ENCODE data around the gene ABHD16B.

Gene ABHD16B

GRCh38 chr20:63861365-63861934 is at the start of gene ABHD16B:
ABHD16B (plus strand) TSS chr20:63861498; CDS start chr20:63861541, 43 bp downstream.
- no peak for DNase-seq (ENCODE audit: low read depth in 2 of 2)
- H3K4me3 ChIP-seq (replicated peaks in 1 of 2; ENCODE audit: low read depth in 2 of 2, low read length in 2 of 2): no peak within 1 kb of the TSS
- TF ChIP-seq CTCF (IDR thresholded peaks at IDR 0.05; ENCODE audit: low read depth, low read length): no peak

GRCh38 chr20:63814891-63815614 is 46.2 kb upstream of the ABHD16B start:
- H3K4me3 ChIP-seq (replicated peaks in 1 of 2; ENCODE audit: low read depth in 2 of 2, low read length in 2 of 2): no peak overlapping the region
- DNase-seq (ENCODE audit: low read depth in 2 of 2): no peak

GRCh38 chr20:63815615-63816253 is 45.6 kb upstream of the ABHD16B start:
- no peak for DNase-seq (ENCODE audit: low read depth in 2 of 2)
- no peak for TF ChIP-seq CTCF (IDR thresholded peaks at IDR 0.05; ENCODE audit: low read depth, low read length)
- H3K4me3 ChIP-seq (replicated peaks in 1 of 2; ENCODE audit: low read depth in 2 of 2, low read length in 2 of 2): no peak overlapping the region

More at GRCh38 chr20:63814891-63815614, 46.2 kb upstream of the ABHD16B start:
- TF ChIP-seq CTCF (IDR thresholded peaks at IDR 0.05; ENCODE audit: low read depth, low read length): no peak

- peak overlapping the region in 1 of 2 donors; percentile 3 for H3K4me3 ChIP-seq (replicated peaks in 1 of 2; ENCODE audit: low read depth in 2 of 2, low read length in 2 of 2)
- peak; percentile 39 to 49 for DNase-seq (ENCODE audit: low read depth in 2 of 2)
- peak; percentile 35 for TF ChIP-seq CTCF (IDR thresholded peaks at IDR 0.05; ENCODE audit: low read depth, low read length)
These were observed 41.9 kb upstream of the ABHD16B start for GRCh38 chr20:63819224-63819921.

- TF ChIP-seq CTCF (IDR thresholded peaks at IDR 0.05; ENCODE audit: low read depth, low read length): no peak
- DNase-seq (ENCODE audit: low read depth in 2 of 2): no peak
- H3K4me3 ChIP-seq (replicated peaks in 1 of 2; ENCODE audit: low read depth in 2 of 2, low read length in 2 of 2): no peak overlapping the region
These were observed 39.5 kb upstream of the ABHD16B start for GRCh38 chr20:63821811-63822210.

- no peak overlapping the region for H3K4me3 ChIP-seq (replicated peaks in 1 of 2; ENCODE audit: low read depth in 2 of 2, low read length in 2 of 2)
- TF ChIP-seq CTCF (IDR thresholded peaks at IDR 0.05; ENCODE audit: low read depth, low read length): no peak
- DNase-seq (ENCODE audit: low read depth in 2 of 2): no peak
These were observed 39.0 kb upstream of the ABHD16B start for GRCh38 chr20:63822276-63822696.

Measured in cardiac fibroblast (primary cell).